ENCODE measurements around the gene ST7.

DNA sequence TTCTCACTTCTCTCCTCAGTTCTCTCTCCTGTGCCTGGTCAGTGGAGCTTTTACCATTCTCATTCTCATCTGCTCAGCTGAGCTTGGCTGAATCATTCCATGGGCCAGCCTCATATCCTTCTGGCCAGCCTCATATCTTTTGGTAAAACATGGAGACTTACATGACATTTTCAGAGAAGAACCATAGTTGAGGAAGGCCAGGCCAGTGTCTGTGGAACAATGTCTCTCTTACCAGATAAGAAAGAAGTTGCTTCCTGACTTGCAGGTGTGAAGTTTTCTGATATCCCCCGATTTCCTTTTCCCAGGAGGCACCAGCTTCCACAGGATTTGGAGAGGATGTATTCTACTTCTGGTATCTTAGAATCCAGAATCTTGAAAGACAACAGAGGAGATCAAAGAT, 24.7 kb downstream of the ST7 start:
- TF ChIP-seq, protein P1, sequence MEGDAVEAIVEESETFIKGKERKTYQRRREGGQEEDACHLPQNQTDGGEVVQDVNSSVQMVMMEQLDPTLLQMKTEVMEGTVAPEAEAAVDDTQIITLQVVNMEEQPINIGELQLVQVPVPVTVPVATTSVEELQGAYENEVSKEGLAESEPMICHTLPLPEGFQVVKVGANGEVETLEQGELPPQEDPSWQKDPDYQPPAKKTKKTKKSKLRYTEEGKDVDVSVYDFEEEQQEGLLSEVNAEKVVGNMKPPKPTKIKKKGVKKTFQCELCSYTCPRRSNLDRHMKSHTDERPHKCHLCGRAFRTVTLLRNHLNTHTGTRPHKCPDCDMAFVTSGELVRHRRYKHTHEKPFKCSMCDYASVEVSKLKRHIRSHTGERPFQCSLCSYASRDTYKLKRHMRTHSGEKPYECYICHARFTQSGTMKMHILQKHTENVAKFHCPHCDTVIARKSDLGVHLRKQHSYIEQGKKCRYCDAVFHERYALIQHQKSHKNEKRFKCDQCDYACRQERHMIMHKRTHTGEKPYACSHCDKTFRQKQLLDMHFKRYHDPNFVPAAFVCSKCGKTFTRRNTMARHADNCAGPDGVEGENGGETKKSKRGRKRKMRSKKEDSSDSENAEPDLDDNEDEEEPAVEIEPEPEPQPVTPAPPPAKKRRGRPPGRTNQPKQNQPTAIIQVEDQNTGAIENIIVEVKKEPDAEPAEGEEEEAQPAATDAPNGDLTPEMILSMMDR (IDR thresholded peaks at IDR 0.05): no peak
- TF ChIP-seq POLR2AphosphoS5 (IDR thresholded peaks at IDR 0.05) (no peak), POLR2A (IDR thresholded peaks at IDR 0.05) (no peak), EP300 (IDR thresholded peaks at IDR 0.05) (no peak)

Measured in sigmoid colon (tissue), 4 donors.